HEK293 (cell line): ENCODE measurements around the gene TMEM121.

Source experiments
- REST ChIP-seq: fragments of 450-650 bp; formaldehyde crosslinking; IDR thresholded peaks from 2 replicates; pipeline ENCODE4 v1.5.1; 2016; ENCODE audit warnings: missing biosample characterization, missing genetic modification characterization
- ZNF302 ChIP-seq: fragments of 450-650 bp; formaldehyde crosslinking; IDR thresholded peaks from 2 replicates; pipeline ENCODE4 v1.5.1; 2016; ENCODE audit warnings: missing biosample characterization, missing genetic modification characterization, low read depth
- ZNF335 ChIP-seq: fragments of 450-650 bp; formaldehyde crosslinking; conservative IDR thresholded peaks from 2 replicates; pipeline ENCODE4 v1.5.1; 2016; ENCODE audit warnings: missing biosample characterization, missing genetic modification characterization
- TF ChIP-seq, protein P1 (sequence below): fragments of 450-650 bp; formaldehyde crosslinking; IDR thresholded peaks from 2 replicates; pipeline ENCODE4 v1.5.1; 2017; ENCODE audit warnings: missing biosample characterization, missing genetic modification characterization
- TF ChIP-seq, protein P2 (sequence below): fragments of 450-650 bp; formaldehyde crosslinking; IDR thresholded peaks from 2 replicates; pipeline ENCODE4 v1.5.1; 2016; ENCODE audit warnings: missing biosample characterization, missing genetic modification characterization
- TF ChIP-seq, protein P3 (sequence below): fragments of 450-650 bp; formaldehyde crosslinking; IDR thresholded peaks from 2 replicates; pipeline ENCODE4 v1.5.1; 2017; ENCODE audit warnings: missing biosample characterization, mild to moderate bottlenecking, missing genetic modification characterization, moderate library complexity

- TF ChIP-seq ZNF335: no peak
- TF ChIP-seq REST (tag by site-specific recombination): no peak
- TF ChIP-seq, protein P1, sequence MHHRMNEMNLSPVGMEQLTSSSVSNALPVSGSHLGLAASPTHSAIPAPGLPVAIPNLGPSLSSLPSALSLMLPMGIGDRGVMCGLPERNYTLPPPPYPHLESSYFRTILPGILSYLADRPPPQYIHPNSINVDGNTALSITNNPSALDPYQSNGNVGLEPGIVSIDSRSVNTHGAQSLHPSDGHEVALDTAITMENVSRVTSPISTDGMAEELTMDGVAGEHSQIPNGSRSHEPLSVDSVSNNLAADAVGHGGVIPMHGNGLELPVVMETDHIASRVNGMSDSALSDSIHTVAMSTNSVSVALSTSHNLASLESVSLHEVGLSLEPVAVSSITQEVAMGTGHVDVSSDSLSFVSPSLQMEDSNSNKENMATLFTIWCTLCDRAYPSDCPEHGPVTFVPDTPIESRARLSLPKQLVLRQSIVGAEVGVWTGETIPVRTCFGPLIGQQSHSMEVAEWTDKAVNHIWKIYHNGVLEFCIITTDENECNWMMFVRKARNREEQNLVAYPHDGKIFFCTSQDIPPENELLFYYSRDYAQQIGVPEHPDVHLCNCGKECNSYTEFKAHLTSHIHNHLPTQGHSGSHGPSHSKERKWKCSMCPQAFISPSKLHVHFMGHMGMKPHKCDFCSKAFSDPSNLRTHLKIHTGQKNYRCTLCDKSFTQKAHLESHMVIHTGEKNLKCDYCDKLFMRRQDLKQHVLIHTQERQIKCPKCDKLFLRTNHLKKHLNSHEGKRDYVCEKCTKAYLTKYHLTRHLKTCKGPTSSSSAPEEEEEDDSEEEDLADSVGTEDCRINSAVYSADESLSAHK: no peak
- TF ChIP-seq ZNF302 (tag by site-specific recombination): no peak
- TF ChIP-seq, protein P2, sequence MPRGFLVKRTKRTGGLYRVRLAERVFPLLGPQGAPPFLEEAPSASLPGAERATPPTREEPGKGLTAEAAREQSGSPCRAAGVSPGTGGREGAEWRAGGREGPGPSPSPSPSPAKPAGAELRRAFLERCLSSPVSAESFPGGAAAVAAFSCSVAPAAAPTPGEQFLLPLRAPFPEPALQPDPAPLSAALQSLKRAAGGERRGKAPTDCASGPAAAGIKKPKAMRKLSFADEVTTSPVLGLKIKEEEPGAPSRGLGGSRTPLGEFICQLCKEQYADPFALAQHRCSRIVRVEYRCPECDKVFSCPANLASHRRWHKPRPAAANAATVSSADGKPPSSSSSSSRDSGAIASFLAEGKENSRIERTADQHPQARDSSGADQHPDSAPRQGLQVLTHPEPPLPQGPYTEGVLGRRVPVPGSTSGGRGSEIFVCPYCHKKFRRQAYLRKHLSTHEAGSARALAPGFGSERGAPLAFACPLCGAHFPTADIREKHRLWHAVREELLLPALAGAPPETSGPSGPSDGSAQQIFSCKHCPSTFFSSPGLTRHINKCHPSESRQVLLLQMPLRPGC (tag by site-specific recombination): no peak
- TF ChIP-seq, protein P3, sequence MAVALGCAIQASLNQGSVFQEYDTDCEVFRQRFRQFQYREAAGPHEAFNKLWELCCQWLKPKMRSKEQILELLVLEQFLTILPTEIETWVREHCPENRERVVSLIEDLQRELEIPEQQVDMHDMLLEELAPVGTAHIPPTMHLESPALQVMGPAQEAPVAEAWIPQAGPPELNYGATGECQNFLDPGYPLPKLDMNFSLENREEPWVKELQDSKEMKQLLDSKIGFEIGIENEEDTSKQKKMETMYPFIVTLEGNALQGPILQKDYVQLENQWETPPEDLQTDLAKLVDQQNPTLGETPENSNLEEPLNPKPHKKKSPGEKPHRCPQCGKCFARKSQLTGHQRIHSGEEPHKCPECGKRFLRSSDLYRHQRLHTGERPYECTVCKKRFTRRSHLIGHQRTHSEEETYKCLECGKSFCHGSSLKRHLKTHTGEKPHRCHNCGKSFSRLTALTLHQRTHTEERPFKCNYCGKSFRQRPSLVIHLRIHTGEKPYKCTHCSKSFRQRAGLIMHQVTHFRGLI (tag by site-specific recombination): no peak
Observed at GRCh38 chr14:105554022-105554421, 27.6 kb downstream of the TMEM121 start.
